Vagina (tissue), 2 donors: ENCODE data around the gene CSNK1D.

Experiments
- CTCF ChIP-seq, 3 experiments: fragments of 450-650 bp in 2 of 3; fragments of 200-600 bp in 1 of 3; sonication (generic) in 1 of 3; IDR thresholded peaks; one replicate each; pipeline ENCODE4 v1.5.1; 2017 to 2019; ENCODE audit warnings: antibody characterized with exemption in 3 of 3, mild to moderate bottlenecking in 2 of 3, moderate library complexity in 2 of 3
- POLR2A ChIP-seq, 2 donors: fragments of 450-650 bp; IDR thresholded peaks; one replicate each; pipeline ENCODE4 v1.6.1; 2017; ENCODE audit warnings: antibody characterized with exemption in 2 of 2, mild to moderate bottlenecking in 2 of 2, moderate library complexity in 2 of 2
- POLR2AphosphoS5 ChIP-seq, 2 donors: sonication (generic); formaldehyde crosslinking; IDR thresholded peaks; one replicate each; pipeline ENCODE4 v1.9.0; 2017; ENCODE audit warnings: antibody characterized with exemption in 2 of 2, mild to moderate bottlenecking in 2 of 2, low read depth in 1 of 2; ENCODE audit not compliant: insufficient read depth in 1 of 2

DNA sequence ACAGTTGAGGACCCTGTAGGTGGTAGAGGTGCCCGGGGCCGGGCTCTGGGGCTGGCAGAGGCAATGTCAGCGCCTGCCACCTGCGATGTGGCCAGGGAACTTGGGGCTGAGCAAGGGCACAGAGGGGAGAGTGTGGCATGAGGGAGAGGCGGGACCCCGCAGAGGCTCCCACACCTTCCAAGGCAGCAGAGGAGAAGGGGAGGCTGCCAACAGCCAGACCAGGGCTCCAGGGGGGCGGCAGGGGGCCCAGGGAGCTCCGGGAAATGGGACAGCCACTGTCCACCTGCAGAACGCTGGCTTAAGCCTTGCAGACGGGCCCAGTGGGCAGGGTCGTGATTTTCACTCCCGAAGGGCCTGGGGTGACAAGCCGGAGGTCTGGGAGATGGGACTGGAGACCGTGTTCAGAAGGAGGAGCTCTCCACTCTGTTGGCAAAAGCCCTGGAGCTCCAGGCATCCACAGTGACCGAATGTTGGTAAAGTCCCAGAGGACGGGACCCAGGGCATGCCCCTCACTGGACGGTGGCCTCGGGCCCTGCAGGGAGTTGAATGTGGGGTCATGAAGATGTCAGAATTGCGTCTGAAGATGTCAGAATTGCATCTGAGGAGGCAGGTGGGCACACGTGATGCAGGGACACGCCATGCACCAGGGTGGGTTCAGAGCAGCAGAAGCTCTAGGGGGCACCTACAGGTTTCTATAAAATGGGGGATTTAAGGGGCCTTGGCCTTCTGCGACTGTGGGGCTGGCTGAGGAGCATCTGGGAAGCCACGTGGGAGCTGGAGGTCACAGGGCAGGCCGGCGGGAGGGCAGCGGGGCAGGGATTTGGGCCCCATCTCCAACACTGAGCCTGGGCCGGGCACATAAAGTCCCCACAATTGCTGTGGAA lies 25.3 kb upstream of the CSNK1D start:
- TF ChIP-seq CTCF (IDR thresholded peaks at IDR 0.05) (no peak), POLR2A (IDR thresholded peaks at IDR 0.05) (no peak), POLR2AphosphoS5 (IDR thresholded peaks at IDR 0.05; ENCODE audit: insufficient read depth in 1 of 2, low read depth in 1 of 2) (no peak)
